Activated CD4-positive, CD25-positive, alpha-beta regulatory T cell treated with anti-CD3 and anti-CD28 coated beads, Interleukin-2, amount 50 U/mL, for 24 hours (primary cell): Measurements from ENCODE around the gene ICAM3.
"Not testable (repeated sequence)": the region's sequence is repeated elsewhere in the genome, so short reads cannot be mapped to it uniquely, and the experiment has no call there.

ENCODE experiments used
- ATAC-seq, 2 donors: fragments of 150-1000 bp; cut with Tn5 transposase; one replicate each; pipeline ENCODE4 v1.10.0; 2021; ENCODE audit warnings: mild to moderate bottlenecking in 1 of 2, moderate library complexity in 1 of 2

ICAM3 gene

GRCh38 chr19:10346509-10346908 is 7.1 kb upstream of the ICAM3 start:
- no peak for ATAC-seq

- no peak for ATAC-seq
Observed at GRCh38 chr19:10344780-10345179, 5.4 kb upstream of the ICAM3 start.

DNA sequence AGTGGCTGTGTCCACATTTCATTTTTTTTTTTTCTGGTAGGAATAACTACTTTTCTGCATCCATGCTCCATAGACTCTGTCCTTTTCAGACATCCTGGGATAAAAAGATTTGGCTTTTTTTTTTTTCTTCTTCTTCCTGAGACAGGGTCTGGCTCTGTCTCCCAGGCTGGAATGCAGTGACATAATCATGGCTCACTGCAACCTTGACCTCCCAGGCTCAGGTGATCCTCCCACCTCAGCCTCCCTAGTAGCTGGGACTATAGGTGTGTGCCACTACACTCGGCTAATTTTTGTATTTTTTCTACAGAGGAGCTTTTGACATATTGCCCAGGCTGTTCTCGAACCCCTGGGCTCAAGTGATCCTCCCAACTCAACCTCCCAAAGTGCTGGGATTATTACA is 4.1 kb upstream of the ICAM3 start:
- no peak for ATAC-seq

- no peak for ATAC-seq
Observed at GRCh38 chr19:10339977-10340376, 553 bp upstream of the ICAM3 start.

DNA sequence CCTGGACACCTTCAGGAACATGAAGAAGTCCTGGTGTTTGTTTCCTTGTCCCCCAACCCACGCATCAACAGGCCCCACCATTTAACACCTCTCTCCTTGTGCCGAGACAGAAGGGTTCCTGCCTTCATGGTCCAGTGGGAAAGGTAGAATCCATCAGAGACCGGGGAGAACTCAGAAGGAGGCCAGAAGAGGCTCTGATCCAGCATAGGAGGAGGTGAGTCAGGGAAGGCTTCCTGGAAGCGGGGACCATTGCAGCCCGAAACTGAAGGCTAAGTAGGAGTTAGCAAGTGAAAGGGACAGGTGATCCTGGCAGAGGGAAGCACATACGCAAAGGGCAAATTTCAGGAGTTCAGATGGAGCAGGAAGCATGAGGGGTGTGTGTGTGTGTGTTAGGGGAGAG is 484 bp downstream of the ICAM3 start:
- peak; percentile 12 to 18 for ATAC-seq

GRCh38 chr19:10336725-10337124 is 2.7 kb downstream of the ICAM3 start:
- ATAC-seq, result not testable (repeated sequence)

DNA sequence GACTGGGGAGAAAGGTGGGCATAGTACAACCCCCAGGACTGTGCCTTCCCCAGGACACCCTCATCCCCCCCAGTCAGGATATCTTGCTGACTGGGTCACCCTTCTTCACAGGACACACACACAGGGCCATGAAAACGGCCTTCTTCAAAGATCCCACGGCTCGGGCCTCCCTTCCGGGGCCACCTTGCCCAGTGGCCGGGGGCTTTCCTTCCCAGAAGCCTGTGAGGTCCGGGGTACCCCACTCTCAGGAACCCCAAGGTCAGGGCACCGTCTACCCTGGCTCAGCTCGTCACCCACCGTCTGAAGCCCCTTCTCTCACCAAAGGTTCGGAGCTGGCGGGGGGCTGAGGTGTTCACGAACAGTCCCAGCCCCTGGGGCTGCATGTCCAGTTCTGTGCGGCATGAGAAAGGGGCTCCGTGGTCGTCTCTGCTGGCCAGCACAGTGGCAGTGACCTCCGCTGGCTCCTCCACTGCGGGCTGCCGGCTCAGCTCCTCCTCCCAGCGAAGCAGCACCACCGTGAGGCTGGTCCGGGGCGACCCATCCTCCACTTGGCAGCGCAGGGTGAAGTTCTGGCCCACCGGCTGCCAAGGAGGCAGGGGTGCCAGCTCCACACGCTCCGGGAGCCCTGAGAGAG is 4.0 kb downstream of the ICAM3 start:
- no peak for ATAC-seq

DNA sequence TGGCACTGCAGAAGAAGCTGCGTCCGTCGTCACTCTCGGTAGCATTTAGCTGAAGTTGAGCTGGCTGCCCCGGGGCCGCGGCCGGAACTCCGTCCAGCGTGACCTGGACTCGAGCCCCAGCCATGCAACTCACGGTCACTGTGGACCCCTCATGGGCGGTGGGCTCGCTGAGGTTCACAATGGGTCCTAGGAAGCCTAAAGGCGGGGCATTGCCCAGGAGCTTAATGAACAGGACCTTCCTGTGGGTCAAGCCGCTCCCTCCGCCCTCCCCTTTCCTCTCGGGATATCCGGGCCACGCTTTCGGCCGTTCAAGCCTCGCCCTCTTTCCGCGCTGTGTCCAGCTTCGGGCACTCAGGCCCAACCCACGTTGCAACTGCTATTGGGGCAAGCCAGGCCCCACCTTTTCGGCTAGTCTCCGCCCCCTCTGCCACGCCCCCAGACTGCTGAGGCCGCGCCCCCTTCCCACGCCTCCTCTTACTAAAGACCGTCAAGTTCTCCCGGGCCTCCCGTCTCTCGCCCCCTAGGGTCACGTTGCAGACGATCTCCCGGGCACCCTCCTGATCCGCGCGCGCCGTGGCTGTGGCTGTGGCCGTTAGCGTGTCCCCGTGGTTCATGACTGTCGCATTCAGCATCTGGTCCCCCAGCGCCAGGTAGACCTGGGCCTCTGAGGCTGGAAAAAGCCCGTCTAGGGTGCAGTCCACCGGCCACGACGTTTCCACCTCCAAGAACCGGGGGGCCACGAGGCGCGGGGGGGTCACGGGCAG is 4.7 kb downstream of the ICAM3 start:
- no peak for ATAC-seq

- peak; percentile 0 to 1 for ATAC-seq
Observed at GRCh38 chr19:10333758-10334587, 5.5 kb downstream of the ICAM3 start.

DNA sequence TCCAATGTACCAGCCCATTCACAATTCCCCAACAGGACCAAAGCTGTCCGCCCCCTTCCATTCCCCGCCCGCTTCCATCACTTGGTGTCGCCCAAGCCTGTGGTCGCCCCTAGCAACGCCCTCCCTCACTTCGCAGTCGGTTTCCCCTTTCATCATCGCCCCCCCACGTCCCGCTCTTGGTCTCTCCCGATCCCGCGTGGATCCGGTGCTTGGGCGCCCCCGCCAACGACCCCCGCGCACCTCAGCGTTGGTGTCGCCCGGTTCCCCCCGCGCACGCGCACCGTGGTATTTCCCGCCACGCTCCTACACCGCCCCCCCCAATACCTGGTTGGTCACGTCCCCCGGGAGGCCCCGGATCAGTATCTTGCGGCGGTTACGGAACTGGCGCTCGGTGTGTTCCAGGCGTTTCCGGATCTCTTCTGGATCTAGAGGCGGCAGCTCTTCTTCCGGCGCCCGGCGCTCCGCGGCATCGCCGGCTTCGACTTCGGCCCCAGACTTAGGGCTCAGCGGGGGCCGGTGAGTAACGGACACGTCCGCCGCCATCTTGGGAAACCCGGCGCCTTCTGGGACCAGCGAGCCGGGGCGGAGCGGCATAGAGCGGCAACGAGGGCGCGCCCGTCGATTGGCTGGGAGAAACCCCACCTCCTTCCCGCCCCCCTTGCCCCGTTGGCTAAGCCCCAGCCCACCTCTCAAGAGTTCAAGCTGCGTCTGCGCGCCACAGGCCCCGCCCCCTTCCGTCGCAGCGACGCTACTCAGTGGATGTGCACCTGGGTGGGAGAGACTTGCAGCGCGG is 6.3 kb downstream of the ICAM3 start, which contains the start of gene RAVER1:
Gene RAVER1 (minus strand): TSS at position 565 of the 793 bp plus-strand sequence. CDS start 22 bp downstream, at position 543.
- ATAC-seq, result peak; percentile 94 to 95

DNA sequence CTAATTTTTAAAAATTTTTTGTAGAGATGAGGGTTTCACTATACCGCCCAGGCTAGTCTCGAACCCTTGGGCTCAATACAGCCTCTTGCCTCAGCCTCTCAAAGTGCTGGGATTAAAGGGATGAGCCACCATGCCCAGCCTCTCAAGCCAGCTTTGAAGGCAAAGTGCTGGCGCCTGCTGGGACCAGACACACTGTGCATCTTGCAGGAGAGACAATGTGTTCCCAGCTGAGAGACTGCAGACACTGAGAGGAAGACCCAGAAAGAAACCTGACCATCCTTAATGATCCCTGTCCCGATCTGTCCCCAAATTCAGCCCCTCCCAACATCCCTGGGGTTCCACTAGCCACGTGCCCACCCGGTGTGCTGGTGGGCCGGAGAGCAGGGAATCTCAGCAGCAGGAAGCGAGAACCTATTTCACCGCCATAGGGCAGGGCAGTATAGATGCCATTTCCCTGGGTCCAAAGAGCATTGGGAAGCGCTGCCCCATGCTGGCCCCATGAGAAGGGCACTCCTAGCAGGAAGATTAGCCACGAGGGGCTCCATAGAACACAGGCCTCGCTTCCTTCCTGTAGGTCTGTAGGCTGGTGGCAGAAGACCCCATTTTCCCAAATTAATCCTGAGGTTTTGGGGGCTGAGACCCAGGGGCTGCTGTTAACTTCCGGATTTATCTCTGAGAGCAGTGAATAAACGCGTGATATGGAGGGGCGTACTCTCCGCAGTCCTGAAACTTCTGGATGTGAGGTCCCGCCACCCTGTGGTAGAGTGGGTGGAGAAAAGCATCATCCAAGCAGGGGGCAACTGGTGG is 7.1 kb downstream of the ICAM3 start:
- no peak for ATAC-seq

GRCh38 chr19:10329555-10329954 is 9.9 kb downstream of the ICAM3 start:
- ATAC-seq, result no peak

DNA sequence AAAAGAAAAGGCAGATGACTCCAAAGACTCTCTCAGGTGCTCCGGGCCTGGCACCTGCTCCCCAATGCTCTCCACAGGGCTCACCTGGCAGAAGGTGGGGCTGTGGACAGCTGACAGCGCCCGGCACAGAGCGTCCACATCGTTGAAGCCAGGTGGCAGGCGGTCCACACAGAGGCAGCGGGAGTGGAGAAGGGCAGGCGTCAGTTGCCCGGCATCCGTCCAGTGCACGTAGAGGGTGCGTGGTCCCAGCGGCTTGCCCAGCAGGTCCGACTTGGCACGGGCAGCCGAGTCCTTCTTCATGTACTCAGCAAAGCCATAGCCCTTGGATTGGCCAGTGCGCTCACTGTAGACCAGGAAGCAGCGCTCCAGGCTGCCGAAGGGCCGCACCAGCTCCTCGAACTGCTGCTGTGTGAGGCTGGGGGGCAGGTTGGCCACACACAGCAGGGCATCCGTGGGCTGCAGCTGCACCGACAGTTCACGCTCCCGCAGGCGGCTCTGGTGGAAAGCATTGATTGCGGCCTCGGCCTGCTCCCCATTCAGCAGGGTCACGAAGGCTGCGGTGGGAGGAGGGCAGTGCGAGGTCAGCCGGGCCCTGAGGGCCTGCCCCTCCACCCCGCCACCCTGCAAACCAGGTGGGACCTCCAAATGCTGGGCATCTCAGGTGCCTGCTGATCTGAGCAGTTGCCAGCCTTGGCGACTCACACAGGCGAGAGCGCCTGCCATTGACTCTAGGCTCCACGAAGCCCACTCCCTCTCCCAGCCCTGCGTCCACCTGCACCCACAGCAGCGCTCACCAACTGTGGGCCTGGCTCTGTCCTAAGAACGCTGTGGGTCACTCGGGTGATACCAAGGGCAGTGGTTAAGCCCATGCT is 10.6 kb downstream of the ICAM3 start:
- no peak for ATAC-seq

- ATAC-seq, result no peak
Observed at GRCh38 chr19:10327793-10328192, 11.6 kb downstream of the ICAM3 start.

- no peak for ATAC-seq
Observed at GRCh38 chr19:10325732-10326131, 13.7 kb downstream of the ICAM3 start.

- ATAC-seq, result no peak
Observed at GRCh38 chr19:10321874-10322835, 17.3 kb downstream of the ICAM3 start.

- ATAC-seq, result peak in 1 of 2 donors; percentile 5
Observed at GRCh38 chr19:10321417-10321797, 18.0 kb downstream of the ICAM3 start.

GRCh38 chr19:10320602-10321416 is 18.6 kb downstream of the ICAM3 start:
- ATAC-seq, result no peak
